WTC11 (cell line): ENCODE data around the gene SOCS7. TPM values are rescaled to one million over a fixed set of nuclear protein-coding genes. Genes with fewer than 3 reads are reported as not detected.

Experiments
- ATAC-seq: fragments of 200-7000 bp; cut with Tn5 transposase; 2 replicates; pipeline ENCODE4 v1.10.0; 2021; ENCODE audit warnings: mild to moderate bottlenecking, moderate library complexity
- CTCF ChIA-PET: fragments of 300-600 bp; sonication (Branson Sonifier 250); formaldehyde crosslinking; loops from one replicate; lab custom pipeline; 2021; ENCODE audit warnings: antibody characterized with exemption; lab: Charles Lee
- POLR2A ChIA-PET: fragments of 350-600 bp; sonication (Branson Sonifier 250); formaldehyde crosslinking; loops from one replicate; lab custom pipeline; 2021; ENCODE audit warnings: antibody characterized with exemption; lab: Charles Lee
- DNase-seq: peaks from one replicate; pipeline ENCODE4 v3.0.0; 2021; ENCODE audit warnings: low spot score
- H3K27ac Mint-ChIP-seq: 2 replicates; pipeline ENCODE4 v1.8.0; 2021; ENCODE audit warnings: mixed read lengths
- H3K27me3 Mint-ChIP-seq: 2 replicates; pipeline ENCODE4 v1.8.0; 2021; ENCODE audit warnings: low read depth, mild to moderate bottlenecking, moderate library complexity, mixed read lengths
- H3K36me3 Mint-ChIP-seq: 2 replicates; pipeline ENCODE4 v1.8.0; 2021; ENCODE audit warnings: mixed read lengths
- H3K4me1 Mint-ChIP-seq: 2 replicates; pipeline ENCODE4 v1.8.0; 2022; ENCODE audit warnings: mixed read lengths
- H3K4me3 Mint-ChIP-seq: 2 replicates; pipeline ENCODE4 v1.8.0; 2021; ENCODE audit warnings: mild to moderate bottlenecking, moderate library complexity, mixed read lengths
- H3K9me3 Mint-ChIP-seq: 2 replicates; pipeline ENCODE4 v1.8.0; 2021; ENCODE audit warnings: mixed read lengths
- ATF1 ChIP-seq: sonication (generic); formaldehyde crosslinking; IDR thresholded peaks from 2 replicates; pipeline ENCODE4 v1.8.1; 2023; ENCODE audit warnings: mild to moderate bottlenecking, moderate library complexity, missing genetic modification reagents
- CBFB ChIP-seq: sonication (generic); formaldehyde crosslinking; IDR thresholded peaks from 2 replicates; pipeline ENCODE4 v1.8.1; 2022; ENCODE audit warnings: mild to moderate bottlenecking, low read depth, missing genetic modification reagents
- CREM ChIP-seq: sonication (generic); formaldehyde crosslinking; IDR thresholded peaks from 2 replicates; pipeline ENCODE4 v1.8.1; 2022; ENCODE audit warnings: mild to moderate bottlenecking, missing genetic modification reagents, moderate library complexity
- E2F5 ChIP-seq: sonication (generic); formaldehyde crosslinking; IDR thresholded peaks from 2 replicates; pipeline ENCODE4 v1.8.1; 2022; ENCODE audit warnings: mild to moderate bottlenecking, moderate library complexity, missing genetic modification reagents
- EMX1 ChIP-seq: fragments of 250-450 bp; sonication (Bioruptor Pico); IDR thresholded peaks from 2 replicates; pipeline ENCODE4 v1.8.0; 2021; ENCODE audit warnings: mild to moderate bottlenecking
- ETV6 ChIP-seq: sonication (generic); formaldehyde crosslinking; IDR thresholded peaks from 2 replicates; pipeline ENCODE4 v1.8.1; 2022; ENCODE audit warnings: mild to moderate bottlenecking, missing genetic modification reagents
- FOXP4 ChIP-seq: sonication (generic); formaldehyde crosslinking; IDR thresholded peaks from 2 replicates; pipeline ENCODE4 v1.8.0; 2022; ENCODE audit warnings: mild to moderate bottlenecking, missing genetic modification reagents
- GRHL2 ChIP-seq: fragments of 250-450 bp; sonication (Bioruptor Pico); IDR thresholded peaks from 2 replicates; pipeline ENCODE4 v1.8.0; 2022; ENCODE audit warnings: mild to moderate bottlenecking, moderate library complexity; ENCODE audit not compliant: insufficient replicate concordance, severe bottlenecking
- HMGXB4 ChIP-seq: sonication (generic); formaldehyde crosslinking; IDR thresholded peaks from 2 replicates; pipeline ENCODE4 v1.8.1; 2023; ENCODE audit warnings: mild to moderate bottlenecking, moderate library complexity, missing genetic modification reagents
- IRF1 ChIP-seq: sonication (generic); formaldehyde crosslinking; IDR thresholded peaks from 2 replicates; pipeline ENCODE4 v1.8.0; 2023; ENCODE audit warnings: missing genetic modification reagents
- IRF2 ChIP-seq: sonication (generic); formaldehyde crosslinking; IDR thresholded peaks from 2 replicates; pipeline ENCODE4 v1.8.0; 2022; ENCODE audit warnings: low read depth, missing genetic modification reagents, borderline replicate concordance
- JAZF1 ChIP-seq: fragments of 250-450 bp; sonication (Bioruptor Pico); IDR thresholded peaks from 2 replicates; pipeline ENCODE4 v1.9.0; 2021; ENCODE audit warnings: moderate library complexity, mild to moderate bottlenecking, inconsistent platforms
- JUN ChIP-seq: sonication (generic); formaldehyde crosslinking; IDR thresholded peaks from 2 replicates; pipeline ENCODE4 v1.8.0; 2023; ENCODE audit warnings: mild to moderate bottlenecking, missing genetic modification reagents
- MAX ChIP-seq: sonication (generic); formaldehyde crosslinking; IDR thresholded peaks from 2 replicates; pipeline ENCODE4 v1.8.0; 2022; ENCODE audit warnings: mild to moderate bottlenecking, missing genetic modification reagents
- MXD4 ChIP-seq: fragments of 250-450 bp; sonication (Bioruptor Pico); IDR thresholded peaks from 2 replicates; pipeline ENCODE4 v1.8.0; 2021; ENCODE audit warnings: mild to moderate bottlenecking, moderate library complexity, borderline replicate concordance
- MYBL2 ChIP-seq: sonication (generic); formaldehyde crosslinking; IDR thresholded peaks from 2 replicates; pipeline ENCODE4 v1.8.1; 2023; ENCODE audit warnings: mild to moderate bottlenecking, moderate library complexity, missing genetic modification reagents
- NR2C2 ChIP-seq: sonication (generic); formaldehyde crosslinking; IDR thresholded peaks from 2 replicates; pipeline ENCODE4 v1.8.0; 2022; ENCODE audit warnings: mild to moderate bottlenecking, missing genetic modification reagents
- NR3C1 ChIP-seq: sonication (generic); formaldehyde crosslinking; conservative IDR thresholded peaks from 2 replicates; pipeline ENCODE4 v1.8.1; 2023; ENCODE audit warnings: low read depth, mild to moderate bottlenecking, missing genetic modification reagents
- SMAD3 ChIP-seq: sonication (generic); formaldehyde crosslinking; IDR thresholded peaks from 2 replicates; pipeline ENCODE4 v1.8.0; 2022; ENCODE audit warnings: missing genetic modification reagents, mild to moderate bottlenecking, borderline replicate concordance
- ZBTB21 ChIP-seq: sonication (generic); formaldehyde crosslinking; IDR thresholded peaks from 2 replicates; pipeline ENCODE4 v1.8.1; 2023; ENCODE audit warnings: mild to moderate bottlenecking, missing genetic modification reagents, borderline replicate concordance
- ZNF138 ChIP-seq: sonication (generic); formaldehyde crosslinking; conservative IDR thresholded peaks from 2 replicates; pipeline ENCODE4 v1.8.1; 2022; ENCODE audit warnings: mild to moderate bottlenecking, moderate library complexity, missing genetic modification reagents
- ZNF232 ChIP-seq: sonication (generic); formaldehyde crosslinking; IDR thresholded peaks from 2 replicates; pipeline ENCODE4 v1.8.0; 2022; ENCODE audit warnings: mild to moderate bottlenecking, missing genetic modification reagents
- ZNF263 ChIP-seq: sonication (generic); formaldehyde crosslinking; IDR thresholded peaks from 2 replicates; pipeline ENCODE4 v1.8.1; 2022; ENCODE audit warnings: low read depth, mild to moderate bottlenecking, moderate library complexity, missing genetic modification reagents
- ZNF423 ChIP-seq: fragments of 250-450 bp; sonication (Bioruptor Pico); IDR thresholded peaks from 2 replicates; pipeline ENCODE4 v2.1.2; 2022; ENCODE audit warnings: mild to moderate bottlenecking, moderate library complexity
- ZNF671 ChIP-seq: fragments of 250-450 bp; sonication (Bioruptor Pico); IDR thresholded peaks from 2 replicates; pipeline ENCODE4 v1.8.0; 2021; ENCODE audit warnings: mild to moderate bottlenecking
- total RNA-seq: library from RNA; stranded (reverse); gene quantifications from 3 replicates; pipeline ENCODE4 v1.2.3, GENCODE V29; 2021

Gene SOCS7
- total RNA-seq, 1 experiment from 2014 or later = 33.6 TPM

DNA sequence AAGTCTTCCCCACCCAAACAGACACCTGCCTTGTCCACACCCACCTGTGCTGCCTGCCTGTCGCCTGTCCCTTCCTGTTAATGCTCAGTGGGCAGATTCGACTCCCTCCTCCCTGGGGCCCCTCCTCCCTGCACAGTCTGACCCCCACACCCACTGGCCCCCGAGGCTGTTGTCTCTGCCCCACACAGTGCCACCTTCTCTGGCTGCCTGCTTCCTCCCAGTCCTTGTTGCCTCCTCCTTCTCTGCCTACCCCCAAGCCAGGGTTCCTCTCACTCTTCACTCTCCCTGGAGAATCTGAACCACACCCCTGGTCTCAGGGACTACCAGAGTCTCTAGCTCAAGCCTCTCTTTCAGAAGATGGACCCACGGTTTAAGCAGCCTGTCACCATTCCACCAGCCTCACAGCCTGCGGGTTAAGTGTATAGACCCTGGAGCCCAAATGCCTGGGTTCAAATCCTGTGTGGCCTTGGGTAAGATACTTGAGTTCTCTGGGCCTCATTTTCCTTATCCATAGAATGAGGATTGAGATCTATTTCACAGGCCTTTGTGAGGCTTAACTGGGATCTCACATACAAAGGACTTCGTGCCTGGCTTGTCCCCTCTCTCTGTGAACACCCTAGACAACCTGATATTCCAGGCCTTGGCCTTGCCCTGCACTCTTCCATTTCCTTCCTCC is 72.8 kb downstream of the SOCS7 start:
- H3K4me3 Mint-ChIP-seq = no peak overlapping the region
- peaks cover 29% of the 10 kb centered on the region for H3K27me3 Mint-ChIP-seq
- ChIA-PET CTCF (interaction anchor here (0.6 to 6.2 kb wide), 44 partner anchors 7 to 280 kb away, joined by 3 to 70 read pairs (median 4); partner anchors contain the start of gene MLLT6), POLR2A (interaction anchor here (0.8 to 2.1 kb wide), 4 partner anchors 19 to 85 kb away, joined by 3 to 6 read pairs (median 3); no protein-coding TSS in a partner anchor)
- H3K9me3 Mint-ChIP-seq = no peaks in the 10 kb centered on the region
- no peak for ATAC-seq
- TF ChIP-seq FOXP4 (CRISPR knock-in tag) = no peak
- no peak for TF ChIP-seq SMAD3 (CRISPR knock-in tag)
- TF ChIP-seq CREM (CRISPR knock-in tag) = no peak
- TF ChIP-seq GRHL2 (CRISPR knock-in tag) = no peak
- no peak for TF ChIP-seq HMGXB4 (CRISPR knock-in tag)
- no peak for TF ChIP-seq JUN (CRISPR knock-in tag)
- TF ChIP-seq JAZF1 (CRISPR knock-in tag) = no peak
- TF ChIP-seq ZNF423 (CRISPR knock-in tag) = no peak
- no peak for TF ChIP-seq MXD4
- TF ChIP-seq ZNF232 (CRISPR knock-in tag) = no peak
- TF ChIP-seq ZNF138 (CRISPR knock-in tag) = no peak
- no peaks in the 10 kb centered on the region for H3K36me3 Mint-ChIP-seq
- peak overlapping the region; percentile 10; the same call in 1 of the 2 replicates for H3K27ac Mint-ChIP-seq
- H3K4me1 Mint-ChIP-seq = peaks cover 64% of the 10 kb centered on the region
- DNase-seq = no peak

- ChIA-PET CTCF (interaction anchor here (0.7 to 6.2 kb wide), 12 partner anchors 11 to 174 kb away, joined by 4 to 70 read pairs (median 8); no protein-coding TSS in a partner anchor), POLR2A (interaction anchor here (2.1 kb wide), 1 partner anchor 26 kb away, joined by 6 read pairs; no protein-coding TSS in a partner anchor)
- no peak for DNase-seq
- Mint-ChIP-seq H3K36me3 (no peaks in the 10 kb centered on the region), H3K27ac (peak overlapping the region; percentile 10; the same call in 1 of the 2 replicates), H3K27me3 (peaks cover 24% of the 10 kb centered on the region), H3K9me3 (no peaks in the 10 kb centered on the region), H3K4me1 (peaks cover 64% of the 10 kb centered on the region), H3K4me3 (no peak overlapping the region)
- no peak for ATAC-seq
- TF ChIP-seq E2F5 (CRISPR knock-in tag) = no peak
- no peak for TF ChIP-seq MYBL2 (CRISPR knock-in tag)
- no peak for TF ChIP-seq CREM (CRISPR knock-in tag)
- TF ChIP-seq ZBTB21 (CRISPR knock-in tag) = no peak
- no peak for TF ChIP-seq NR3C1 (CRISPR knock-in tag)
- no peak for TF ChIP-seq EMX1
- TF ChIP-seq CBFB = no peak
- TF ChIP-seq SMAD3 (CRISPR knock-in tag) = no peak
- no peak for TF ChIP-seq JUN (CRISPR knock-in tag)
- no peak for TF ChIP-seq IRF2 (CRISPR knock-in tag)
- no peak for TF ChIP-seq MAX (CRISPR knock-in tag)
- no peak for TF ChIP-seq ETV6
- TF ChIP-seq NR2C2 (CRISPR knock-in tag) = no peak
- no peak for TF ChIP-seq ATF1 (CRISPR knock-in tag)
- no peak for TF ChIP-seq ZNF263 (CRISPR knock-in tag)
- no peak for TF ChIP-seq IRF1 (CRISPR knock-in tag)
- no peak for TF ChIP-seq ZNF671 (CRISPR knock-in tag)
These were observed 73.4 kb downstream of the SOCS7 start for GRCh38 chr17:38425031-38425430.
